ENCODE measurements around the gene SHISA8. TPM values are rescaled to one million over a fixed set of nuclear protein-coding genes. Genes with fewer than 3 reads are reported as not detected.
"Not testable (repeated sequence)": the region's sequence is repeated elsewhere in the genome, so short reads cannot be mapped to it uniquely, and the experiment has no call there.

Gene SHISA8
- total RNA-seq, 1 experiment from 2014 or later = 0.78 TPM

DNA sequence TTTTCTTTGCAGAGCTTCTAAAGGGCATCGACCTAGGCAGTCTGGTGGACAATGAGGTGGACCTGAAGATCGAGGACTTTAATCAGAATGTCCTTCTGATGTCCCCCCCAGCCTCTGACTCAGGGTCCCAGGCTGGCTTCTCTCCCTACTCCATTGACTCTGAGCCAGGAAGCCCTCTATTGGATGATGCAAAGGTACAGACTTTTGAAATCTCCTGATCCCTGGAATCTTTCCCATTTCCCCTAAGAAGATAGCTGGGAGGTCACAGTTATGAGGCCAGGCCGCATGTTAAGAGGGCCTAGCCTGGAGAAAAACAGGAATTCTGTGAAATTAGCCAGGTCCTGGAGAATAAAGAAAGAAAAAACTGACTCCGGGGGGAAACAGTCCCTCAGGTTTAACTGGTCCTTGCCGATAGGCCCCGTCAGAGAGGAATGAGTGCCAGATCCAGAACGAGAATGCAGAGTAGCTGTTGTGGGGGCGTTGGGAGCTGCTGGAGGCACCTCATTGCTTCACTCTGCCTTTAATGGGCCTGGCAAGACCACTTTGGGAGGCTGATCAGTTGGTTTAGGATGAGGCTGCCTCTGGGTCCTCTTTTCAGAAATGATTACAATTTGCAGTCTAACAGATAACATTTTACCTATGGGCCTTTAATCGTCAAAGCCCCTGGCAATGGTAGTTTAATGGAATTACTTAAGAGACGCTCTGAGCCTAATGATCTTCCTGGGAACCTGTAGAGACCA is 39.2 kb downstream of the SHISA8 start:
- in situ Hi-C loops (cut with HindIII; ENCODE audit: low sequenced_read_pairs) = loop anchor here (25.0 kb wide), 1 partner anchor 138 kb away; no protein-coding TSS in a partner anchor
- no peak for DNase-seq (ENCODE audit: low spot score)

DNA sequence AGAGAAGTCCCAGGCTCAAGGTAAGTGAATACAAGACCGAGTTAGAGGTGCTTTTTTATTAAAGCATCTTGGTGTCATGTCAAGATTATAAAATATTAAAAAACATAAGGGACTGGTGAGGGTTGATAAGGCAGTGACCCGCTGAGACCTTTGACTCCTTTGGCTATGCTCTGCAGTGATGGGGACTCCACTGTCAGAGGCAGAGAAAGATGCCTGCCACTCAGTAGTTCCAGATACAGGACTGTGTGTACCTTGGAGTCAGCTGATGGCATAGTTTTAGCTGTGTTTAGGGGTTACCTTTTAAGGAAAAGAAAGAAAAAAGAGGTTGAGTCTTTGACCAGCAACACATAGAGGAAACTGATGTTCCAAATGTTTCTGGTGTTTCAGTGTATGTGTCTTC is 40.8 kb downstream of the SHISA8 start:
- in situ Hi-C loops (cut with HindIII; ENCODE audit: low sequenced_read_pairs) = no loop called here
- no peak for DNase-seq (ENCODE audit: low spot score)

DNA sequence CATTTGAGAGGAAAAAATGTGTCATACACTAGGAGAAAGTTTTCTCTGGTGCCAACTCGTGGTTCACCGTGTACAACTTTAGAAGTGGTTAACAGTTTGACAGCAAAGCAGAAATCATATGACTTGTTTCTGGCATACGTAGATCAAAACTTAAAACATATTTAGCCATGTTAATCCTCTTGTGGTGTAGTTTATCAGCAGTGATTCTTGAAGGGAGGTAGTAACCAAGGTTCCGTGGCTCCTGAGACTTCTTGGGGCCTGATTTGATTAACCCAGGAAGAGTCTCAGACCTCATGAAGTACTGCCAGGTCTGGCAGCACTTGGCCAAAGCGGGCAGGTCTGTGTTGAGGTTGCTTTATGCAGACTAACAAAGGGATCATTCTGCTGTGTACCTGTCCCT is 41.5 kb downstream of the SHISA8 start:
- in situ Hi-C loops (cut with HindIII; ENCODE audit: low sequenced_read_pairs) = no loop called here

DNA sequence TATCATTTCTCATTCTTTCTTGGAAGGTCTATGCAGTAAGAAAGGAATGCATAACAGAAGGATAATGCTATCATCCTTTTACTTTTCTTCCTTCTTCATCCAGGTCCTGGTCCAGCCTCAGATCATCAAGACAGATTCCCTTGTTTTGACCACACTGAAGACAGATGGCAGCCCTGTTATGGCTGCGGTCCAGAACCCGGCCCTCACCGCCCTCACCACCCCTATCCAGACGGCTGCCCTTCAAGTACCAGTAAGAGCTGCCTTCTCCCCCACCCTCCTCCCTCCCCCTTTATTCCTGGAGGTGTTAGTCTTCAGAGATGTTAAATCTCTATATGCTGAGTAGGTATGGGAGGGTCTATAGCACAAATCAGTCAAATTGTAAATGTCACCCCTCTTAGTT is 44.1 kb downstream of the SHISA8 start:
- in situ Hi-C loops (cut with HindIII; ENCODE audit: low sequenced_read_pairs) = no loop called here
- peak; percentile 97 for DNase-seq (ENCODE audit: low spot score)

More for the DNA sequence above, 41.5 kb downstream of the SHISA8 start:
- DNase-seq (ENCODE audit: low spot score) = no peak

DNA sequence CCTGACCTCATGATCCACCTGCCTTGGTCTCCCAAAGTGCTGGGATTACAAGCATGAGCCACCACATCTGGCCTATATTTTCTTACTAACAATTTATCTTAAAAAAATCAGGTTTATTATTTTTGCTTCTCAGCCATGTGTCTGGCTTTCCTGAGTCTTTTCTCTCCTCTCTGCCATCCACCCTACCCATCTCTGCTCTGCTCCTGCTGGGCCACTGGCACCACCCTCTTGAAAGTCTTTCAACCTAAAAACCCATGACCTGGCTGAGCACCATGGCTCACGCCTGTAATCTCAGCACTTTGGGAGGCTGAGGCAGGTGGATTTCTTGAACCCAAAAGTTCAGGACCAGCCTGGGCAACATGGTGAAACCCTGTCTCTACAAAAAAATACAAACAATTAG is 44.8 kb downstream of the SHISA8 start:
- in situ Hi-C loops (cut with HindIII; ENCODE audit: low sequenced_read_pairs) = not testable (repeated sequence)
- peak; percentile 66 for DNase-seq (ENCODE audit: low spot score)

DNA sequence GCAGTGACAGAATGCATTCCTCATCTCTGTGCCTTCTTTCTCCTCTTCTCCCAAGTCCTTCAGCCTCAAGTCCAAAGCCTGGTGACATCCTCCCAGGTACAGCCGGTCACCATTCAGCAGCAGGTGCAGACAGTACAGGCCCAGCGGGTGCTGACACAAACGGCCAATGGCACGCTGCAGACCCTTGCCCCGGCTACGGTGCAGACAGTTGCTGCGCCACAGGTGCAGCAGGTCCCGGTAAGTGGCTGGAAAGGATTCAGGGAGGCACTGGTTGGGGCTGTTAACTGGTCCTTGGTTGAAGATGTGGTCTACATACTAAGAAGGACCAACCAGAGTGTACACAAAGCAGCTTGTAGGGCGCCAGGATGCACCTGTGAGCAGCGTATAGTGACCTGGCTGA is 46.3 kb downstream of the SHISA8 start:
- in situ Hi-C loops (cut with HindIII; ENCODE audit: low sequenced_read_pairs) = no loop called here
- DNase-seq (ENCODE audit: low spot score) = peak; percentile 79

DNA sequence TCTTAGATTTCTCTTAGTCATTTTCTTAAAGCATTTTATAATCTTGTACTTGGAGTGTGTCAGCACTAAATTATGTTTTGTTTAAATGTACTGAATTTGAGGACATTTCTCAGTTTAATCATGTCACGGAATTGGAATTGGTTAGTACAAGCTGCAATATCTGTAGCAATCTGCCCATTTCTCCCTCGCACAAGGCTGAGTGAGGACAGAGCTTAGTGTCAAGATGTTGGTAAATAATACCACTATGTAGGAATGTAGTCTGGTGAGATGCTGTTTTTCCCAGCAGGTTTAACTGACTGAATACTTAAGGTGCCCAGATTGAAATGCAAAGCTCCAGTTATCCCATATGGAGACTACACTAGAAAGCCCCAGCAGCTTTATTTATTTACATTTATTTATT is 51.4 kb downstream of the SHISA8 start:
- in situ Hi-C loops (cut with HindIII; ENCODE audit: low sequenced_read_pairs) = no loop called here
- DNase-seq (ENCODE audit: low spot score) = no peak

DNA sequence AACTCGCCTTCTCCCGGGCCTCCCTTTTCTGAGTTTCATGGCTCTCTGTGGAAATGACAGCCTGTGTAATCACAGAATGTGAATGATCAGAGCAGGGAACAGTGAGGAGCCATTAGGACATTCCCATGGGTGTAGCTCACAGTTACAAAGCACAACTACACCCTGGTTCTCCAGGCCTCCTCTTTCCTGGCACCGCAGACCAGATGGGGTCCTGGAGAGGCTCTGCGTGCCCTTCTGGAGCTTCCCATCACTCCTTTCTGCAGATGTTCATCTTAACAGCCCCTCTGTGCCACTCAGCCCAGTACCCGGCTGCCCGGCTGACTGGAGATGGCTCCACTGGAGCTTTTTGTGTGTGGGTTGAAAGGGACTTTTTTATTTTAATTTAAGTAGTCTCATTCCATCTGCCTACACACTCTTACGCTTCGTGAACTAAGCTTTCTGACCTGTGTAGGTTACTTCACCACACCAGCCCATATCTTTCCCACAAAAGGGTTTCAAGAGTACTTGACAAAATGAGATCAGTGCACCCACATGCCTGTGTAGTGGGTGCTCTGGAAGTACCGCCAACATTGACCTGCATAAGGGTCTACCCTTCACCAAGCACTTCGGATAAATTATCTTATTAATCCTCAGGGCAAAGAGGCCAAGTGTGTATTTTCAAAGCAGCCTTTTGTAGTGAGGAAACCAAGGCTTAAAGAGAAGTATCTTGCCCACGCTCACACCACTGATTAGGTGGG is 52.2 kb downstream of the SHISA8 start:
- in situ Hi-C loops (cut with HindIII; ENCODE audit: low sequenced_read_pairs) = no loop called here

DNA sequence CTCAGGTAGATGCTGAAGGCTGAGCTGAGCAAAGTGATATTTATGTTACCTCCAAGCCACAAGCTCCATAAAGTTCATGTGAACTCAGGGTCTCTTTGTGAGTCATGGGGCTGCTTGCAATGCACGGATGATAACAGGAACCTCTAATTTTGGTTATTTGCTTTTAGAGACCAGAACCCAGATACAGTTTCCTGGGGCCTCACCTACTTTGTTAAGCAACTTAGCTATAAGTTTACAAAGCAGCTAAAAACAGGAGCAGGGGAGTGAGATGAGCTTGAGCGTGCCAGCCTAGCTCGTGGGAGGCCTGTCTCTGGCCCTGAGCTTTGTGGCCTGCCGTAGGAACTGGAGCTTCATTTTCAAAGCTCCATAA is 52.7 kb downstream of the SHISA8 start:
- in situ Hi-C loops (cut with HindIII; ENCODE audit: low sequenced_read_pairs) = no loop called here
- peak; percentile 67 for DNase-seq (ENCODE audit: low spot score)

More for the DNA sequence above, 52.2 kb downstream of the SHISA8 start:
- no peak for DNase-seq (ENCODE audit: low spot score)

Other genes starting within 250 kb of the SHISA8 start
- 152 and 186 TPM in 2 replicates for gene SNU13, start 226.2 kb downstream of the SHISA8 start, total RNA-seq (2014; rRNA removed; shearing (Covaris generic))
- gene MEI1, start 215.6 kb downstream of the SHISA8 start, total RNA-seq (2014; rRNA removed; shearing (Covaris generic)) = not detected in 2 replicates
- 10.0 and 10.8 TPM in 2 replicates for gene CCDC134, start 114.4 kb downstream of the SHISA8 start, total RNA-seq (2014; rRNA removed; shearing (Covaris generic))
- 31.1 and 37.4 TPM in 2 replicates for gene SREBF2, start 82.0 kb downstream of the SHISA8 start, total RNA-seq (2014; rRNA removed; shearing (Covaris generic))
- 0.03 and 0.12 TPM in 2 replicates for gene TNFRSF13C, start 11.7 kb upstream of the SHISA8 start, total RNA-seq (2014; rRNA removed; shearing (Covaris generic))
- 89.5 and 91.5 TPM in 2 replicates for gene CENPM, start 32.1 kb upstream of the SHISA8 start, total RNA-seq (2014; rRNA removed; shearing (Covaris generic))
- gene SEPTIN3, start 54.4 kb upstream of the SHISA8 start, total RNA-seq (2014; rRNA removed; shearing (Covaris generic)) = 1.2 and 2.4 TPM in 2 replicates
- gene WBP2NL, start 83.7 kb upstream of the SHISA8 start, total RNA-seq (2014; rRNA removed; shearing (Covaris generic)) = not detected in 2 replicates
- 50.4 and 55.1 TPM in 2 replicates for gene NAGA, start 155.7 kb upstream of the SHISA8 start, total RNA-seq (2014; rRNA removed; shearing (Covaris generic))
- gene PHETA2, start 159.2 kb upstream of the SHISA8 start, total RNA-seq (2014; rRNA removed; shearing (Covaris generic)) = 0.25 TPM in 1 of 2 replicates, not detected in the other
- 23.6 and 52.0 TPM in 2 replicates for gene SMDT1, start 164.6 kb upstream of the SHISA8 start, total RNA-seq (2014; rRNA removed; shearing (Covaris generic))
- 99.5 and 129 TPM in 2 replicates for gene NDUFA6, start 175.7 kb upstream of the SHISA8 start, total RNA-seq (2014; rRNA removed; shearing (Covaris generic))
- gene CYP2D6, start 215.7 kb upstream of the SHISA8 start, total RNA-seq (2014; rRNA removed; shearing (Covaris generic)) = 0.95 and 3.1 TPM in 2 replicates

Measured in G401 (cell line).